Naive thymus-derived CD4-positive, alpha-beta T cell (primary cell): ENCODE measurements around the gene CAMP. TPM values are rescaled to one million over a fixed set of nuclear protein-coding genes. Genes with fewer than 3 reads are reported as not detected.
A peak's percentile ranks its signal among the peaks of the same experiment; 100 is the strongest.

Source experiments
- ATAC-seq: fragments of 150-1000 bp; cut with Tn5 transposase; 2 replicates; pipeline ENCODE4 v1.10.0; 2021; ENCODE audit warnings: mild to moderate bottlenecking, moderate library complexity
- CTCF ChIA-PET: fragments of 350-600 bp; sonication (Branson Sonifier 250); formaldehyde crosslinking; loops from one replicate; lab custom pipeline; 2021; ENCODE audit warnings: antibody characterized with exemption; lab: Charles Lee
- POLR2A ChIA-PET: fragments of 350-600 bp; sonication (Branson Sonifier 250); formaldehyde crosslinking; loops from one replicate; lab custom pipeline; 2021; ENCODE audit warnings: antibody characterized with exemption, inconsistent platforms; lab: Charles Lee
- DNase-seq, 9 donors: peaks; one replicate each; pipeline versions ENCODE4 v3.0.0 to v3.0.0-alpha.2; 2020 to 2022; ENCODE audit warnings: mixed read lengths in 1 of 9
- H3K27ac ChIP-seq: one replicate; pipeline ENCODE4 v1.7.0; 2013; ENCODE audit warnings: mild to moderate bottlenecking, low read depth, low read length, moderate library complexity
- H3K27me3 ChIP-seq, 2 donors: one replicate each; pipeline ENCODE4 v1.7.0; 2013; ENCODE audit warnings: low read length in 2 of 2, mild to moderate bottlenecking in 2 of 2, moderate library complexity in 2 of 2; ENCODE audit not compliant: control insufficient read depth in 2 of 2, insufficient read depth in 2 of 2
- H3K36me3 ChIP-seq, 3 experiments: 1 replicate in 2 of 3; 2 replicates in 1 of 3; pipeline ENCODE4 v1.7.0; 2013; ENCODE audit warnings: low read length in 3 of 3, mild to moderate bottlenecking in 3 of 3, moderate library complexity in 1 of 3; ENCODE audit not compliant: insufficient read depth in 3 of 3, control insufficient read depth in 2 of 3
- H3K4me1 ChIP-seq, 2 donors: one replicate each; pipeline ENCODE4 v1.7.0; 2013; ENCODE audit warnings: low read length in 2 of 2, mild to moderate bottlenecking in 2 of 2, moderate library complexity in 1 of 2; ENCODE audit not compliant: control insufficient read depth in 2 of 2, insufficient read depth in 2 of 2
- H3K4me3 ChIP-seq: 2 replicates; pipeline ENCODE4 v1.7.0; 2013; ENCODE audit warnings: mild to moderate bottlenecking, low read length
- H3K9me3 ChIP-seq, 3 experiments: 1 replicate in 2 of 3; 2 replicates in 1 of 3; pipeline ENCODE4 v1.7.0; 2013; ENCODE audit warnings: low read length in 3 of 3; ENCODE audit not compliant: control insufficient read depth in 2 of 3
- H3K27ac Mint-ChIP-seq, 9 donors: one replicate each; pipeline ENCODE4 v1.8.0; 2020 to 2022; ENCODE audit warnings: mixed read lengths in 9 of 9, mild to moderate bottlenecking in 8 of 9, moderate library complexity in 5 of 9, inconsistent platforms in 2 of 9
- H3K27me3 Mint-ChIP-seq, 5 donors: one replicate each; pipeline ENCODE4 v1.8.0; 2021 to 2022; ENCODE audit warnings: mixed read lengths in 5 of 5, mild to moderate bottlenecking in 1 of 5
- H3K36me3 Mint-ChIP-seq, 5 donors: one replicate each; pipeline ENCODE4 v1.8.0; 2020 to 2022; ENCODE audit warnings: mixed read lengths in 5 of 5, mild to moderate bottlenecking in 3 of 5, inconsistent platforms in 1 of 5
- H3K4me1 Mint-ChIP-seq, 7 donors: one replicate each; pipeline ENCODE4 v1.8.0; 2020 to 2022; ENCODE audit warnings: mixed read lengths in 7 of 7, mild to moderate bottlenecking in 3 of 7, inconsistent platforms in 1 of 7
- H3K4me3 Mint-ChIP-seq, 10 donors: one replicate each; pipeline ENCODE4 v1.8.0; 2020 to 2022; ENCODE audit warnings: mild to moderate bottlenecking in 10 of 10, mixed read lengths in 10 of 10, moderate library complexity in 6 of 10, inconsistent platforms in 2 of 10
- H3K9me3 Mint-ChIP-seq, 11 donors: one replicate each; pipeline ENCODE4 v1.8.0; 2020 to 2022; ENCODE audit warnings: mixed read lengths in 11 of 11, mild to moderate bottlenecking in 4 of 11, inconsistent platforms in 1 of 11, moderate library complexity in 1 of 11
- intact Hi-C, 2 donors: fragments of 100-400 bp; cut with micrococcal nuclease; formaldehyde crosslinking; loops; one replicate each; pipeline ENCODE4 v1.15.1; 2023
- polyA plus RNA-seq, 2 donors: library from polyadenylated mRNA; unstranded; fragments of 300-500 nt; fragmentation: Illumina TruSeq; gene quantifications; one replicate each; pipeline ENCODE4 v1.2.3, GENCODE V29; 2021
- total RNA-seq, 6 experiments: library from RNA in 5 of 6; stranded (reverse) in 5 of 6; gene quantifications; 1 replicate in 5 of 6; 2 replicates in 1 of 6; pipeline ENCODE4 v1.2.3 and lab custom pipeline; 2021 to 2026

CAMP gene
- total and polyA plus RNA-seq, 7 experiments from 2014 or later = 0.54 TPM; not detected in 6

DNA sequence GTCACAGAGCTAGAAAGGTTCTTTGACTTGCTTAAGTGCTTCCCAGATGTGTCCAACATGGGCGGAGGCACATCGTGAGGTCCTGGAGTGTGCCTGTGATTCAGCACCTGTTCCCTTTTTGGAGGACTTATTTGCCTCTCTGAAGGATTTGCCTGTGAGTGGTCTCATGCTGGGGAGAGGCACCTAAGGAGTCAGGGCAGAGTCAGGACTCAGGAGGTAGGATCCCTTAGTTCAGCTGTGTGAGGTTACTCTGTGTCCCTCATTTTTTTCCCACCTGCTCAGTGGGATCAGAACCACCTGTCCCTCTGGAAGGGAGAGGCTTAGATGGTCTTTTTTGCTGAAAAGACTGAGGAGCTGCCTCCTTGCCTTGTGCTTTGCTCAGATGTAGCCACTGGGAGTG, 20.6 kb downstream of the CAMP start:
- DNase-seq = no peak
- Histone ChIP-seq H3K9me3 (no peaks in the 10 kb centered on the region), H3K36me3 (peaks cover 0 to 17% (median 0%) of the 10 kb centered on the region in 3 experiments), H3K4me3 (no peak overlapping the region), H3K27ac (no peak overlapping the region), H3K27me3 (no peaks in the 10 kb centered on the region), H3K4me1 (peaks cover 7 to 22% of the 10 kb centered on the region in 2 donors)
- H3K9me3 Mint-ChIP-seq = no peaks in the 10 kb centered on the region
- no peak for ATAC-seq
- ChIA-PET POLR2A (interaction anchor here (0.9 to 4.0 kb wide), 2 partner anchors 19 to 25 kb away, joined by 3 to 32 read pairs; no protein-coding TSS in a partner anchor), CTCF (no interaction called here)
- peak overlapping the region in 2 of 9 donors; percentile 14 to 26 for H3K27ac Mint-ChIP-seq
- peaks cover 0 to 15% (median 9%) of the 10 kb centered on the region in 5 donors for H3K36me3 Mint-ChIP-seq
- peaks cover 10 to 48% (median 38%) of the 10 kb centered on the region in 7 donors for H3K4me1 Mint-ChIP-seq
- H3K4me3 Mint-ChIP-seq = peak overlapping the region in 1 of 10 donors; percentile 0
- H3K27me3 Mint-ChIP-seq = no peaks in the 10 kb centered on the region
- intact Hi-C loops = loop anchor here (5.0 to 10.0 kb wide), 4 partner anchors 157 to 1082 kb away; partner anchors contain the start of genes CELSR3 (in 1 of the 2), PFKFB4 (in 1 of the 2) and SETD2 (in 1 of the 2)

DNA sequence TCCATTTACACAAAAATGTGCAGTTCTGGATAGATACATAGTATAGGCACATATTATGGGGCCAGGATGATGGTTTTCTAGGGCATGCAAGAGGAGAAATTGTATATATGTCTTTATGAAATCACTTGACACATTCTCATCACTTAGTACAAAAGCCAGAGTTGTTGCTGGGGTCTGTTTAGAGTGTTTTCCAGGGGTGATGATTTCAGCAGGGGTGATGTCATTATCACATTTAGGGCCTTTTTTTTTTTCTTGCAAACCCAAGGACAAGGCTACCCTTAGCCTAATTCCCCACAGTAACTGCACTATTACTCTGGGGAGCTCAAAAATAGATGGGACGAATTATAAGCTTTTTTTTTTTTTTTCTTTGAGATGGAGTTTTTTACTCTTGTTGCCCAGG, 21.2 kb downstream of the CAMP start:
- Mint-ChIP-seq H3K4me1 (peaks cover 10 to 48% (median 38%) of the 10 kb centered on the region in 7 donors), H3K9me3 (no peaks in the 10 kb centered on the region), H3K27ac (peak overlapping the region in 1 of 9 donors; percentile 41), H3K27me3 (no peaks in the 10 kb centered on the region), H3K4me3 (peak overlapping the region in 2 of 10 donors; percentile 0 to 6), H3K36me3 (peaks cover 0 to 16% (median 9%) of the 10 kb centered on the region in 5 donors)
- DNase-seq = no peak
- Histone ChIP-seq H3K9me3 (no peaks in the 10 kb centered on the region), H3K27ac (no peak overlapping the region), H3K36me3 (peaks cover 0 to 21% (median 0%) of the 10 kb centered on the region in 3 experiments), H3K4me3 (no peak overlapping the region), H3K27me3 (no peaks in the 10 kb centered on the region), H3K4me1 (peaks cover 7 to 22% of the 10 kb centered on the region in 2 donors)
- CTCF ChIA-PET = no interaction called here
- no peak for ATAC-seq
- intact Hi-C loops = loop anchor here (5.0 to 10.0 kb wide), 4 partner anchors 157 to 1082 kb away; partner anchors contain the start of genes CELSR3 (in 1 of the 2), PFKFB4 (in 1 of the 2) and SETD2 (in 1 of the 2)
- POLR2A ChIA-PET = no interaction called here

DNA sequence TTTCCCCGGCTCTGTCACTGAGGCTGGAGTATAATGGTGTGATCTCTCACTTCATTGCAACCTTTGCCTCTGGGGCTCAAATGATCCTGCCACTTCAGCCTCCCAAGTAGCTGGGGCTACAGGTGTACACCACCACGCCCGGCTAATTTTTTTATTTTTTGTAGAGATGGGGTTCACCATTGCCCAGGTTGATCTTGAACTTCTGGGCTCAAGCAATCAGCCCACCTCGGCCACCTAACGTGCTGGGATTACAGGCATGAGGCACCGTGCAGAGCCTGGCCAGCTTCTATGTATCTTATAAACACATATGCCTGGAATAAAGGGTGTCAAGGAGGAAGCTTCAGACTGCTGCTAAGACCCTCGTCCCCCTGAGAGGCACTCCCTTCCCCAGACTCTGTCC, 21.8 kb downstream of the CAMP start:
- H3K4me3 ChIP-seq = no peak overlapping the region
- H3K4me1 ChIP-seq = peaks cover 7 to 22% of the 10 kb centered on the region in 2 donors
- H3K36me3 ChIP-seq = peaks cover 0 to 23% (median 0%) of the 10 kb centered on the region in 3 experiments
- Mint-ChIP-seq H3K27me3 (no peaks in the 10 kb centered on the region), H3K4me1 (peaks cover 9 to 44% (median 33%) of the 10 kb centered on the region in 7 donors), H3K9me3 (no peaks in the 10 kb centered on the region), H3K36me3 (peaks cover 0 to 16% (median 9%) of the 10 kb centered on the region in 5 donors), H3K27ac (peak overlapping the region in 4 of 9 donors; percentile 20 to 53 (median 33)), H3K4me3 (no peak overlapping the region)
- no peaks in the 10 kb centered on the region for H3K9me3 ChIP-seq
- ChIA-PET POLR2A (no interaction called here), CTCF (no interaction called here)
- H3K27ac ChIP-seq = no peak overlapping the region
- no peak for DNase-seq
- intact Hi-C loops = loop anchor here in 1 of 2 donors (10.0 kb wide), 2 partner anchors 310 to 420 kb away; partner anchors contain the start of genes CELSR3 and PFKFB4
- no peaks in the 10 kb centered on the region for H3K27me3 ChIP-seq
- ATAC-seq = no peak

DNA sequence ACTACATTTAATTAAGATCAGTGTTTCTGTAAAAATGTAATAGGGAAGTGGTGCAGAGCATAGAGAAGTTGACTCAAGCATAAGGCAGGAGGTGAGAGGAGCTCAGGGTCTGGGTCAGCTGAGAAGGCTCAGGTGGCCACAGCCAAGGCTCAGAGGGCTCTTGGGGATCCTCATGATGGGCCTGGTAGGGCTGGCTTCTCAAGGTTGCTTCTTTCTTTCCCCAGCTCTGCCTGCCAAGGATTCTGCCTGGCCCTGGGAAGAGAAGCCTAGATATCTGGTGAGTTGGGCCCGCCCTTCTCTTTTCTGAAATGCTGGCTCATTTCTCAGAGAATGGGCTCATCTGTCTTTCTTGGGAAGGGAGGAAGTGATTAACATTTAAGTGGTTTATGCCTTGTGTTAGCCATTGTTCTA, 24.1 kb downstream of the CAMP start:
- ChIA-PET CTCF (no interaction called here), POLR2A (no interaction called here)
- ATAC-seq (peak; percentile 57), DNase-seq (no peak)
- H3K27me3 Mint-ChIP-seq = no peaks in the 10 kb centered on the region
- Histone ChIP-seq H3K4me3 (no peak overlapping the region), H3K27me3 (no peaks in the 10 kb centered on the region), H3K27ac (no peak overlapping the region), H3K9me3 (no peaks in the 10 kb centered on the region), H3K4me1 (peaks cover under 1 to 10% of the 10 kb centered on the region in 2 donors), H3K36me3 (peaks cover 0 to 28% (median 0%) of the 10 kb centered on the region in 3 experiments)
- H3K36me3 Mint-ChIP-seq = peaks cover 4 to 22% (median 14%) of the 10 kb centered on the region in 5 donors
- intact Hi-C loops = loop anchor here in 1 of 2 donors (10.0 kb wide), 2 partner anchors 307 to 417 kb away; partner anchors contain the start of genes CELSR3 and PFKFB4
- peak overlapping the region in 1 of 10 donors; percentile 52 for H3K4me3 Mint-ChIP-seq
- no peaks in the 10 kb centered on the region for H3K9me3 Mint-ChIP-seq
- H3K27ac Mint-ChIP-seq = peak overlapping the region in 4 of 9 donors; percentile 4 to 80 (median 54)
- H3K4me1 Mint-ChIP-seq = peaks cover 9 to 39% (median 28%) of the 10 kb centered on the region in 7 donors

DNA sequence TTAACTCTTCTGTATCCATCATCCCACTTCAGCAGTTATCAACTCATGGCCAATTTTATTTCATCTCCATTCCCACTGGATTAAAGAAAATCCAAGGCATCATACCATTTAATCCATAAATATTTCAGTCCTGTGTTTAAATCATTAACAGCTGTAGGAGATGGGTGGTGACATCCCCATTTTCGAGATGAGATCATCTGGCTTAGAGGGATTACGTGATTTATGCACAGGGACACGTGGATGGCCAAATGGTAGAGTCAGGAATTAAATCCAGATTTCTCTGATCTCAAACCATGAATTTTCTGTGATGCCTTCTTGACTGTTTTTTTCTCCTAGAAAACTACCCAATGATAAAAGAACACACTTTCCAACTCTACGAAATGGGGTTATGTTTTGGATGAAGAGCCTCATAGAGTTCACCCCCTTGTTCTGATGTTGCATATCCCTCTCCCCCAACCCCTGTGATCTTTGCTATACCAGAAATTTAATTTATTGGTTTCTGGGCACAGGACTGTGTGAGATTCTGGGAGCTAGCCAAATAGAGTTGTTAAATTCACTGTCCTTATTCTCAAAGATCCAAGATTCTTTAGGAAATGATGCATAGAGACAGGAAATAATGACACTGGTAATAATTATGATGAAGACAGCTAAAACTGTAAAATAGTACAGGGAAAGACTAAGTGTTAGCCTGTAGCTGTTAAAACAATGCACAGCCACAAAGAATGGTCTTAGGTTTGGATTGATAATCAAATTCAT, 25.0 kb downstream of the CAMP start:
- DNase-seq (no peak), ATAC-seq (no peak)
- H3K4me3 Mint-ChIP-seq = peak overlapping the region in 1 of 10 donors; percentile 42
- intact Hi-C loops = loop anchor here in 1 of 2 donors (10.0 kb wide), 2 partner anchors 307 to 417 kb away; partner anchors contain the start of genes CELSR3 and PFKFB4
- peaks cover 4 to 25% (median 14%) of the 10 kb centered on the region in 5 donors for H3K36me3 Mint-ChIP-seq
- H3K27me3 ChIP-seq = no peaks in the 10 kb centered on the region
- H3K4me3 ChIP-seq = no peak overlapping the region
- no peaks in the 10 kb centered on the region for H3K27me3 Mint-ChIP-seq
- no peaks in the 10 kb centered on the region for H3K9me3 Mint-ChIP-seq
- ChIA-PET POLR2A (interaction anchor here (1.8 kb wide), 1 partner anchor 20 kb away, joined by 4 read pairs; no protein-coding TSS in a partner anchor), CTCF (interaction anchor here (0.6 to 1.6 kb wide), 5 partner anchors 8 to 834 kb away, joined by 3 to 4 read pairs (median 3); no protein-coding TSS in a partner anchor)
- H3K4me1 ChIP-seq = peaks cover 0 to 7% of the 10 kb centered on the region in 2 donors
- H3K9me3 ChIP-seq = no peaks in the 10 kb centered on the region
- H3K27ac ChIP-seq = no peak overlapping the region
- peak overlapping the region in 1 of 9 donors; percentile 23 for H3K27ac Mint-ChIP-seq
- peaks cover 7 to 37% (median 28%) of the 10 kb centered on the region in 7 donors for H3K4me1 Mint-ChIP-seq
- H3K36me3 ChIP-seq = peaks cover 0 to 28% (median 0%) of the 10 kb centered on the region in 3 experiments

DNA sequence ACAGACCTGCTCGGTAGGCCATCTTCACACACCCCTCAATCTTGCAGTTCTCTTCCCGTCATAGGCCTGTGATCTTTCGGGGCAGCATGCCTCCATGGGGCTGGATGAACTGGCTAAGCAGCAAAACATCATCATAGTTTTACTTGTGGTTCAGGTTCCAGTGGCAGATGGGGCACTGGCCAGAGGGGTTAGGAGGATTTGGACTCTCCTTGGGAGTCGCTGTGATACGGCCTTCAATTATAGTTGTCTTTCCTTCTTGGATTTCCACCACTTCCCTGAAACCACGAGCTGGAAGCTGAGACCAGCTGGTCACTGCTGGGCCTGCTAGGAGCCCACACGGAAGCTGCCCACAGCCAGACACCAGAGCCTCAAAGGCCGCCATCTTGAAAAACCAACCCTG, 33.3 kb downstream of the CAMP start:
- H3K9me3 Mint-ChIP-seq = peaks cover 0 to 7% (median 0%) of the 10 kb centered on the region in 11 donors
- peaks cover 11 to 45% (median 38%) of the 10 kb centered on the region in 5 donors for H3K36me3 Mint-ChIP-seq
- H3K4me1 Mint-ChIP-seq = peaks cover 1 to 34% (median 19%) of the 10 kb centered on the region in 7 donors
- peaks cover 0 to 31% (median 0%) of the 10 kb centered on the region in 3 experiments for H3K36me3 ChIP-seq
- CTCF ChIA-PET = no interaction called here
- H3K27me3 Mint-ChIP-seq = no peaks in the 10 kb centered on the region
- H3K27ac Mint-ChIP-seq = peak overlapping the region in 1 of 9 donors; percentile 25
- H3K4me3 Mint-ChIP-seq = no peak overlapping the region
- no peaks in the 10 kb centered on the region for H3K27me3 ChIP-seq
- intact Hi-C loops = no loop called here
- no peaks in the 10 kb centered on the region for H3K4me1 ChIP-seq
- POLR2A ChIA-PET = no interaction called here
- no peaks in the 10 kb centered on the region for H3K9me3 ChIP-seq
- H3K4me3 ChIP-seq = no peak overlapping the region
- no peak overlapping the region for H3K27ac ChIP-seq
- ATAC-seq (no peak), DNase-seq (no peak)
